Measurements from ENCODE around the gene ATXN1. TPM values are rescaled to one million over a fixed set of nuclear protein-coding genes. Genes with fewer than 3 reads are reported as not detected.

Gene ATXN1
- total and polyA plus RNA-seq, 2 of the 13 experiments (the other 11 are each of a cell fraction or from before 2014, with no cell fraction given) = 20.7 to 39.5 TPM

DNA sequence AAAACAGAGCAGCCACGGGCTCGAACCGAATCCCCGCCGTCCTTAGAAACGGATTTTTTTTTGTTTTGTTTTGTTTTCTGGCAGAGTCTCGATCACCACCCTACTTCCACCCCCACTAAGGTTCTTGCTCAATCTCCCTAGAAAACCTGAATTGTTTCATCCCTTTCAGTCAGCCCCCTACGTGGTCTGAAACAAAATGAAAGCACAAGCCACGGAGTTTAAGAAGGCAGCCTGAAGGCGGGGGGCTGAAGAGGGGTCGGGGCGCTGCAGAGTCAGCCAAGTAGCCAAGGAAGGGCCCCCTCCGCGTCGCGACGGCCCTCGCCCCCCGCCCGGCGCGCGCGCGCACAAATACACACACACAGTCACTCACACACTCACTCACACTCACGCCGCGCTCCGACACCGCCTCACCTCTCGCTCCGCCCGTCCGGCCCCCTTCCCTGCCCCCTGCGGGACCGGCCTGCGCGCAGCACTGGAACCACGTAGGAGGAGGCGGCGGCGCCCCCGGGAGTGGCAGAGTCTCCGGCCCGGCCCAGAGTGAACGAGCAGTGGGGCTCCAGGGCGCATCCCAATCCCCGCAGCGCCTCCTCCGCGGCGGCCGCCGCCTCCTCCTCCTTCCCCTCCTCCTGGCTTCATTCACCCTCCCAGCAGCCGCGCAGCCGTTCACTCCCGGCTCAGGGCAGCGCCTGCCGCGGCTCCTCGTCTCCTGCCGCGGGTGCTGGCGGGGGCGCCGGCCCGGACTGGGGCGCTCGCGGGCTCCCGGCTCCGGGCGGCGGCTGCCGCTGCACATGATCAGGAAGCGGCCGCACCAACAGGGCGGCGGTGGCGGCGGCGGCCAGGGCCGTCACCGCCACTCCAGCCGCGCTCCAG, 1.4 kb downstream of the ATXN1 start (continued):
- peak; percentile 55; the same call in 1 of the 2 replicates for TF ChIP-seq GMEB1 (CRISPR knock-in tag; IDR thresholded peaks at IDR 0.05; ENCODE audit: borderline replicate concordance)
- TF ChIP-seq POGZ (CRISPR knock-in tag; IDR thresholded peaks at IDR 0.05) = peak; percentile 50; the same call in 1 of the 2 replicates
- no peak for TF ChIP-seq RELA (CRISPR knock-in tag; IDR thresholded peaks at IDR 0.05)
- TF ChIP-seq, protein P1, sequence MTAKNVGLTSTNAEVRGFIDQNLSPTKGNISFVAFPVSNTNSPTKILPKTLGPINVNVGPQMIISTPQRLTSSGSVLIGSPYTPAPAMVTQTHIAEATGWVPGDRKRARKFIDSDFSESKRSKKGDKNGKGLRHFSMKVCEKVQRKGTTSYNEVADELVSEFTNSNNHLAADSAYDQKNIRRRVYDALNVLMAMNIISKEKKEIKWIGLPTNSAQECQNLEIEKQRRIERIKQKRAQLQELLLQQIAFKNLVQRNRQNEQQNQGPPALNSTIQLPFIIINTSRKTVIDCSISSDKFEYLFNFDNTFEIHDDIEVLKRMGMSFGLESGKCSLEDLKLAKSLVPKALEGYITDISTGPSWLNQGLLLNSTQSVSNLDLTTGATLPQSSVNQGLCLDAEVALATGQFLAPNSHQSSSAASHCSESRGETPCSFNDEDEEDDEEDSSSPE (CRISPR knock-in tag; IDR thresholded peaks at IDR 0.05) = no peak; the same call in none of the 2 replicates
- TF ChIP-seq SMYD3 (CRISPR knock-in tag; IDR thresholded peaks at IDR 0.05) = peak; percentile 82
- TF ChIP-seq ZNF615 (CRISPR knock-in tag; IDR thresholded peaks at IDR 0.05; ENCODE audit: borderline replicate concordance) = peak; percentile 74; the same call in 1 of the 2 replicates
- TF ChIP-seq MIER3 (CRISPR knock-in tag; IDR thresholded peaks at IDR 0.05; ENCODE audit: borderline replicate concordance) = peak; percentile 85; the same call in 1 of the 2 replicates
- peak; percentile 83; the same call in 1 of the 2 replicates for TF ChIP-seq DNMT1 (CRISPR knock-in tag; IDR thresholded peaks at IDR 0.05)
- peak; percentile 73; the same call in 1 of the 2 replicates for TF ChIP-seq ZIK1 (CRISPR knock-in tag; IDR thresholded peaks at IDR 0.05; ENCODE audit: borderline replicate concordance, low read depth)
- TF ChIP-seq LCORL (IDR thresholded peaks at IDR 0.05) = no peak
- peak; percentile 63; the same call in 1 of the 2 replicates for TF ChIP-seq LCORL (CRISPR knock-in tag; IDR thresholded peaks at IDR 0.05)
- peak; percentile 81 for TF ChIP-seq CSRNP1 (CRISPR knock-in tag; IDR thresholded peaks at IDR 0.05)
- TF ChIP-seq ZSCAN12 (CRISPR knock-in tag; IDR thresholded peaks at IDR 0.05) = 0 out of 2 replicates have a peak, but pooled peaks have one; percentile 4
- peak; percentile 69 for TF ChIP-seq IKZF4 (CRISPR knock-in tag; IDR thresholded peaks at IDR 0.05; ENCODE audit: borderline replicate concordance, low read depth, not compliant biosample characterization)
- TF ChIP-seq MBNL3 (CRISPR knock-in tag; conservative IDR thresholded peaks at IDR 0.05) = no peak
- TF ChIP-seq HDAC2 (CRISPR knock-in tag; IDR thresholded peaks at IDR 0.05) = peak; percentile 85
- no peak for TF ChIP-seq GTF3A (CRISPR knock-in tag; conservative IDR thresholded peaks at IDR 0.05)
- no peak for TF ChIP-seq RFX1 (IDR thresholded peaks at IDR 0.05)
- TF ChIP-seq GABPB1 (CRISPR knock-in tag; IDR thresholded peaks at IDR 0.05) = peak; percentile 80
- TF ChIP-seq SOX6 (IDR thresholded peaks at IDR 0.05) = no peak
- TF ChIP-seq SOX6 (CRISPR knock-in tag; IDR thresholded peaks at IDR 0.05) = peak; percentile 74
- TF ChIP-seq, protein P2, sequence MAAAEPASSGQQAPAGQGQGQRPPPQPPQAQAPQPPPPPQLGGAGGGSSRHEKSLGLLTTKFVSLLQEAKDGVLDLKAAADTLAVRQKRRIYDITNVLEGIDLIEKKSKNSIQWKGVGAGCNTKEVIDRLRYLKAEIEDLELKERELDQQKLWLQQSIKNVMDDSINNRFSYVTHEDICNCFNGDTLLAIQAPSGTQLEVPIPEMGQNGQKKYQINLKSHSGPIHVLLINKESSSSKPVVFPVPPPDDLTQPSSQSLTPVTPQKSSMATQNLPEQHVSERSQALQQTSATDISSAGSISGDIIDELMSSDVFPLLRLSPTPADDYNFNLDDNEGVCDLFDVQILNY (CRISPR knock-in tag; conservative IDR thresholded peaks at IDR 0.05) = no peak
- TF ChIP-seq ZBTB46 (CRISPR knock-in tag; IDR thresholded peaks at IDR 0.05; ENCODE audit: borderline replicate concordance) = no peak
